WERI-Rb-1 (cell line): ENCODE measurements around the gene GMDS.

ENCODE experiments used
- DNase-seq: peaks from one replicate; pipeline ENCODE4 v3.0.0-alpha.2; 2020
- H3K27ac ChIP-seq: fragments of 250-450 bp; sonication (Bioruptor Pico); 2 replicates; pipeline ENCODE4 v1.5.1; 2020; ENCODE audit warnings: mild to moderate bottlenecking, moderate library complexity
- H3K27me3 ChIP-seq: fragments of 250-450 bp; sonication (Bioruptor Pico); 2 replicates; pipeline ENCODE4 v1.5.1; 2021; ENCODE audit warnings: mild to moderate bottlenecking, low read depth, moderate library complexity; ENCODE audit not compliant: insufficient read depth, severe bottlenecking
- H3K36me3 ChIP-seq: fragments of 250-450 bp; sonication (Bioruptor Pico); 2 replicates; pipeline ENCODE4 v1.5.1; 2020; ENCODE audit warnings: mild to moderate bottlenecking, moderate library complexity
- H3K4me3 ChIP-seq: 2 replicates; pipeline ENCODE4 v1.5.1; 2011; ENCODE audit warnings: low read depth, mild to moderate bottlenecking, control low read depth, low read length
- H3K9me3 ChIP-seq: fragments of 250-450 bp; sonication (Bioruptor Pico); 2 replicates; pipeline ENCODE4 v1.5.1; 2021; ENCODE audit warnings: mild to moderate bottlenecking, moderate library complexity; ENCODE audit not compliant: severe bottlenecking
- CTCF ChIP-seq: IDR thresholded peaks from 2 replicates; pipeline ENCODE4 v1.5.1; 2011; ENCODE audit warnings: low read depth, mild to moderate bottlenecking, control low read depth, inconsistent platforms, low read length

The GMDS gene

GRCh38 chr6:1800845-1801244 is 444.6 kb downstream of the GMDS start:
- H3K4me3 ChIP-seq = no peak overlapping the region
- DNase-seq = no peak

GRCh38 chr6:1798965-1799325 is 446.5 kb downstream of the GMDS start:
- no peaks in the 10 kb centered on the region for H3K27me3 ChIP-seq
- H3K4me3 ChIP-seq = no peak overlapping the region
- no peak overlapping the region for H3K27ac ChIP-seq
- no peaks in the 10 kb centered on the region for H3K9me3 ChIP-seq
- TF ChIP-seq CTCF = no peak
- no peak for DNase-seq
- H3K36me3 ChIP-seq = no peaks in the 10 kb centered on the region

More at GRCh38 chr6:1800845-1801244, 444.6 kb downstream of the GMDS start:
- no peak for TF ChIP-seq CTCF
- no peaks in the 10 kb centered on the region for H3K27me3 ChIP-seq
- no peaks in the 10 kb centered on the region for H3K36me3 ChIP-seq
- H3K9me3 ChIP-seq = no peaks in the 10 kb centered on the region
- no peak overlapping the region for H3K27ac ChIP-seq

- H3K27ac ChIP-seq = no peak overlapping the region
- DNase-seq = no peak
- H3K36me3 ChIP-seq = no peaks in the 10 kb centered on the region
- no peaks in the 10 kb centered on the region for H3K9me3 ChIP-seq
- no peaks in the 10 kb centered on the region for H3K27me3 ChIP-seq
- H3K4me3 ChIP-seq = no peak overlapping the region
- no peak for TF ChIP-seq CTCF
Measured at GRCh38 chr6:1798303-1798964, 447.0 kb downstream of the GMDS start.

DNA sequence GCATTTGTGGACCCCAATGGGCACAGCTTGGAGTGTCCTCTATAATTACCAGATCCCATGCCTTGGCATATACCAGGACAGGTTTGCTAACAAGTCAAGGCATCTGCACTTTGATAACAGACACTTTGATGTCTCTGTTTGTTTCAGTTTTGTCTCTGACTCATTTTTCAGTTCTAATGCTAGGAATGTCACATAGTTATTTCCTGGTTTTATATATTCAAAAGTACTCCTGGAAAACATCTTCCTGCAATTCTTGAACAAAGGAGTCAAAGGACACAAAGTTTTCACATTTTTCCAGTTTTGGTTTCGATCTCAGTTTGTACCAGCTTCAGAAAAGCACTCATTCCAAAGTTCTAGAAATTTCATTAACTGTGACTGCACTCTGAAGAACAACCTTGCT is 447.6 kb downstream of the GMDS start:
- no peak for DNase-seq
- H3K36me3 ChIP-seq = no peaks in the 10 kb centered on the region
- H3K9me3 ChIP-seq = no peaks in the 10 kb centered on the region
- no peak for TF ChIP-seq CTCF
- no peaks in the 10 kb centered on the region for H3K27me3 ChIP-seq
- H3K27ac ChIP-seq = no peak overlapping the region
- no peak overlapping the region for H3K4me3 ChIP-seq

- H3K27ac ChIP-seq = no peak overlapping the region
- no peak for TF ChIP-seq CTCF
- H3K9me3 ChIP-seq = no peaks in the 10 kb centered on the region
- DNase-seq = peak; percentile 66
- H3K27me3 ChIP-seq = no peaks in the 10 kb centered on the region
- H3K4me3 ChIP-seq = no peak overlapping the region
- H3K36me3 ChIP-seq = no peaks in the 10 kb centered on the region
Measured at GRCh38 chr6:1796706-1797529, 448.5 kb downstream of the GMDS start.
